ENCODE data around the gene C20orf202. TPM values are rescaled to one million over a fixed set of nuclear protein-coding genes. Genes with fewer than 3 reads are reported as not detected.
A peak's percentile ranks its signal among the peaks of the same experiment; 100 is the strongest.

C20orf202 gene
- polyA plus RNA-seq, 2 of the 4 experiments (the other 2 are of a cell fraction): 0.12 TPM; not detected in 1

DNA sequence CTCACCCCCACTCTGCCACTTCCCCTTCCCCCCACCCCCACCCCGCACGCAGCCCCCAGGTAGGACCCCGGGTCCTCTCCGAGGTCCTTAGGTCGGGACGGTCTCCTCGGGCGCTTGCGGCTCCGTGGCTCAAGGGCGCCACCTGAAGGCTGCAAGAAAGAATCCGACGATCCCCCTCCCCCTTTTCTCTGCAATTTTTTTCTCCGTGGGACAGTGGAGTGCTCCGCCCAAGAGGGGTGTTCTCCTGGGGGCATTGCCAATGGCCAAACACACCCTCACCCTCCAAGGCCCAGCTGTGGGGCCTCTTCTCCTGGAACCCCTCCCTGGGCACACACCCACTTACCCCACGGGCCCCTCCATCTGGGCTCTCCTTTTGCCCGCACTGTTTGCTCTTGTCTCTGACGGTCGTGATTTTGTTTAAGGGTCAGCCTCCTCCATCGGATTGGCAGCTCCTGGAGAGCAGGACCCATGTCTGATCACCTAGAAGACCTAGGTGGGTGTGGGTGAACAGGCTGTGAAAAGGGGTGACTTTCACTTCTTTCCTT, 17.4 kb upstream of the C20orf202 start:
- Histone ChIP-seq H3K4me2 (peak overlapping the region; percentile 93), H3K4me3 (peak overlapping the region; percentile 94), H3K9me3 (no peaks in the 10 kb centered on the region), H3K27ac (peak overlapping the region; percentile 76 to 90), H3K4me1 (peaks cover 16% of the 10 kb centered on the region)
- peak; percentile 72 to 87 for ATAC-seq
- POLR2A ChIA-PET: interaction anchor here (0.6 kb wide), 1 partner anchor 498 kb away, joined by 3 read pairs; no protein-coding TSS in a partner anchor
- 18% methylated on average over 11 of the region's 20 CpGs for WGBS (ENCODE audit: missing lambda C conversion rate)
- TF ChIP-seq, protein P1, sequence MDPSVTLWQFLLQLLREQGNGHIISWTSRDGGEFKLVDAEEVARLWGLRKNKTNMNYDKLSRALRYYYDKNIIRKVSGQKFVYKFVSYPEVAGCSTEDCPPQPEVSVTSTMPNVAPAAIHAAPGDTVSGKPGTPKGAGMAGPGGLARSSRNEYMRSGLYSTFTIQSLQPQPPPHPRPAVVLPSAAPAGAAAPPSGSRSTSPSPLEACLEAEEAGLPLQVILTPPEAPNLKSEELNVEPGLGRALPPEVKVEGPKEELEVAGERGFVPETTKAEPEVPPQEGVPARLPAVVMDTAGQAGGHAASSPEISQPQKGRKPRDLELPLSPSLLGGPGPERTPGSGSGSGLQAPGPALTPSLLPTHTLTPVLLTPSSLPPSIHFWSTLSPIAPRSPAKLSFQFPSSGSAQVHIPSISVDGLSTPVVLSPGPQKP (IDR thresholded peaks at IDR 0.05; ENCODE audit: low read depth, low read length): no peak
- TF ChIP-seq CBX2 (IDR thresholded peaks at IDR 0.05; ENCODE audit: borderline replicate concordance, low read depth): no peak
- no peak for TF ChIP-seq FOSB (CRISPR knock-in tag; IDR thresholded peaks at IDR 0.05)
- TF ChIP-seq, protein P2, sequence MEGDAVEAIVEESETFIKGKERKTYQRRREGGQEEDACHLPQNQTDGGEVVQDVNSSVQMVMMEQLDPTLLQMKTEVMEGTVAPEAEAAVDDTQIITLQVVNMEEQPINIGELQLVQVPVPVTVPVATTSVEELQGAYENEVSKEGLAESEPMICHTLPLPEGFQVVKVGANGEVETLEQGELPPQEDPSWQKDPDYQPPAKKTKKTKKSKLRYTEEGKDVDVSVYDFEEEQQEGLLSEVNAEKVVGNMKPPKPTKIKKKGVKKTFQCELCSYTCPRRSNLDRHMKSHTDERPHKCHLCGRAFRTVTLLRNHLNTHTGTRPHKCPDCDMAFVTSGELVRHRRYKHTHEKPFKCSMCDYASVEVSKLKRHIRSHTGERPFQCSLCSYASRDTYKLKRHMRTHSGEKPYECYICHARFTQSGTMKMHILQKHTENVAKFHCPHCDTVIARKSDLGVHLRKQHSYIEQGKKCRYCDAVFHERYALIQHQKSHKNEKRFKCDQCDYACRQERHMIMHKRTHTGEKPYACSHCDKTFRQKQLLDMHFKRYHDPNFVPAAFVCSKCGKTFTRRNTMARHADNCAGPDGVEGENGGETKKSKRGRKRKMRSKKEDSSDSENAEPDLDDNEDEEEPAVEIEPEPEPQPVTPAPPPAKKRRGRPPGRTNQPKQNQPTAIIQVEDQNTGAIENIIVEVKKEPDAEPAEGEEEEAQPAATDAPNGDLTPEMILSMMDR (IDR thresholded peaks at IDR 0.05): peak; percentile 79
- TF ChIP-seq SREBF2 (IDR thresholded peaks at IDR 0.05): no peak
- TF ChIP-seq RAD21 (conservative IDR thresholded peaks at IDR 0.05 in 1 of 2, IDR thresholded peaks at IDR 0.05 in 1 of 2): peak; percentile 64 to 83
- 0 out of 2 replicates have a peak, but pooled peaks have one; percentile 81 for TF ChIP-seq KDM1A (IDR thresholded peaks at IDR 0.05; ENCODE audit: low read depth)
- TF ChIP-seq CBX8 (IDR thresholded peaks at IDR 0.05): no peak
- TF ChIP-seq CHD2 (IDR thresholded peaks at IDR 0.05; ENCODE audit: low read length, partially characterized antibody): no peak
- TF ChIP-seq HMGXB4 (CRISPR knock-in tag; IDR thresholded peaks at IDR 0.05; ENCODE audit: borderline replicate concordance): no peak
- no peak for TF ChIP-seq JUNB (IDR thresholded peaks at IDR 0.05)
- TF ChIP-seq HDAC2 (IDR thresholded peaks at IDR 0.05): no peak
- no peak for TF ChIP-seq FOSL2 (IDR thresholded peaks at IDR 0.05)
- TF ChIP-seq FOSL2 (CRISPR knock-in tag; IDR thresholded peaks at IDR 0.05): no peak
- no peak for TF ChIP-seq ZFP36 (IDR thresholded peaks at IDR 0.05; ENCODE audit: borderline replicate concordance, partially characterized antibody)
- TF ChIP-seq, protein P3, sequence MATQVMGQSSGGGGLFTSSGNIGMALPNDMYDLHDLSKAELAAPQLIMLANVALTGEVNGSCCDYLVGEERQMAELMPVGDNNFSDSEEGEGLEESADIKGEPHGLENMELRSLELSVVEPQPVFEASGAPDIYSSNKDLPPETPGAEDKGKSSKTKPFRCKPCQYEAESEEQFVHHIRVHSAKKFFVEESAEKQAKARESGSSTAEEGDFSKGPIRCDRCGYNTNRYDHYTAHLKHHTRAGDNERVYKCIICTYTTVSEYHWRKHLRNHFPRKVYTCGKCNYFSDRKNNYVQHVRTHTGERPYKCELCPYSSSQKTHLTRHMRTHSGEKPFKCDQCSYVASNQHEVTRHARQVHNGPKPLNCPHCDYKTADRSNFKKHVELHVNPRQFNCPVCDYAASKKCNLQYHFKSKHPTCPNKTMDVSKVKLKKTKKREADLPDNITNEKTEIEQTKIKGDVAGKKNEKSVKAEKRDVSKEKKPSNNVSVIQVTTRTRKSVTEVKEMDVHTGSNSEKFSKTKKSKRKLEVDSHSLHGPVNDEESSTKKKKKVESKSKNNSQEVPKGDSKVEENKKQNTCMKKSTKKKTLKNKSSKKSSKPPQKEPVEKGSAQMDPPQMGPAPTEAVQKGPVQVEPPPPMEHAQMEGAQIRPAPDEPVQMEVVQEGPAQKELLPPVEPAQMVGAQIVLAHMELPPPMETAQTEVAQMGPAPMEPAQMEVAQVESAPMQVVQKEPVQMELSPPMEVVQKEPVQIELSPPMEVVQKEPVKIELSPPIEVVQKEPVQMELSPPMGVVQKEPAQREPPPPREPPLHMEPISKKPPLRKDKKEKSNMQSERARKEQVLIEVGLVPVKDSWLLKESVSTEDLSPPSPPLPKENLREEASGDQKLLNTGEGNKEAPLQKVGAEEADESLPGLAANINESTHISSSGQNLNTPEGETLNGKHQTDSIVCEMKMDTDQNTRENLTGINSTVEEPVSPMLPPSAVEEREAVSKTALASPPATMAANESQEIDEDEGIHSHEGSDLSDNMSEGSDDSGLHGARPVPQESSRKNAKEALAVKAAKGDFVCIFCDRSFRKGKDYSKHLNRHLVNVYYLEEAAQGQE (IDR thresholded peaks at IDR 0.05): no peak
- TF ChIP-seq SMC3 (IDR thresholded peaks at IDR 0.05): peak; percentile 64
- no peak for TF ChIP-seq EHF (CRISPR knock-in tag; IDR thresholded peaks at IDR 0.05)
- no peak for TF ChIP-seq PBX3 (IDR thresholded peaks at IDR 0.05)
- TF ChIP-seq NPAS2 (CRISPR knock-in tag; IDR thresholded peaks at IDR 0.05; ENCODE audit: borderline replicate concordance): no peak
- no peak for TF ChIP-seq ESRRA (IDR thresholded peaks at IDR 0.05; ENCODE audit: borderline replicate concordance, low read length)
- no peak for TF ChIP-seq POLR2A (IDR thresholded peaks at IDR 0.05; ENCODE audit: low read length)
- TF ChIP-seq MAZ (IDR thresholded peaks at IDR 0.05; ENCODE audit: borderline replicate concordance, low read depth, low read length): no peak
- no peak for TF ChIP-seq ZSCAN20 (CRISPR knock-in tag; IDR thresholded peaks at IDR 0.05)
- TF ChIP-seq HOXA7 (CRISPR knock-in tag; IDR thresholded peaks at IDR 0.05): no peak
- no peak for TF ChIP-seq ATOH8 (CRISPR knock-in tag; IDR thresholded peaks at IDR 0.05; ENCODE audit: low read depth)
- no peak for TF ChIP-seq PHF8 (IDR thresholded peaks at IDR 0.05; ENCODE audit: borderline replicate concordance, low read depth)
- no peak for FAIRE-seq
- CTCF ChIA-PET: interaction anchor here (0.6 to 5.3 kb wide), 27 partner anchors 11 to 372 kb away, joined by 3 to 91 read pairs (median 5); partner anchors contain the start of genes PSMF1 and SNPH
- DNase-seq (ENCODE audit: low read depth in 1 of 2, low spot score in 1 of 2): peak; percentile 78 to 81

All from A549 (cell line).